HL-60/S4 treated with phorbol 12-myristate 13-acetate at 8.2 ng/mL for 4 days and 3 days (cell line): Measurements from ENCODE around the gene PGGHG.
"Not testable (repeated sequence)": the region's sequence is repeated elsewhere in the genome, so short reads cannot be mapped to it uniquely, and the experiment has no call there.

ENCODE experiments used
- in situ Hi-C: fragments of 300-500 bp; cut with MboI; formaldehyde crosslinking; loops from 2 replicates; pipeline ENCODE4 v1.15.0; 2022; ENCODE audit warnings: low sequenced_read_pairs

The PGGHG gene

GRCh38 chr11:284105-285020 lies 4.6 kb upstream of the PGGHG start:
- in situ Hi-C loops: no loop called here

- in situ Hi-C loops: no loop called here
Measured at GRCh38 chr11:285021-285893, 3.7 kb upstream of the PGGHG start.

GRCh38 chr11:285894-286220 lies 3.1 kb upstream of the PGGHG start:
- in situ Hi-C loops: no loop called here

GRCh38 chr11:286977-287820 lies 1.7 kb upstream of the PGGHG start:
- in situ Hi-C loops: not testable (repeated sequence)

GRCh38 chr11:287821-288477 lies 977 bp upstream of the PGGHG start:
- in situ Hi-C loops: no loop called here

GRCh38 chr11:289398-289711 lies 429 bp downstream of the PGGHG start:
- in situ Hi-C loops: no loop called here

- in situ Hi-C loops: no loop called here
Measured at GRCh38 chr11:289712-290620, 1.0 kb downstream of the PGGHG start.

DNA sequence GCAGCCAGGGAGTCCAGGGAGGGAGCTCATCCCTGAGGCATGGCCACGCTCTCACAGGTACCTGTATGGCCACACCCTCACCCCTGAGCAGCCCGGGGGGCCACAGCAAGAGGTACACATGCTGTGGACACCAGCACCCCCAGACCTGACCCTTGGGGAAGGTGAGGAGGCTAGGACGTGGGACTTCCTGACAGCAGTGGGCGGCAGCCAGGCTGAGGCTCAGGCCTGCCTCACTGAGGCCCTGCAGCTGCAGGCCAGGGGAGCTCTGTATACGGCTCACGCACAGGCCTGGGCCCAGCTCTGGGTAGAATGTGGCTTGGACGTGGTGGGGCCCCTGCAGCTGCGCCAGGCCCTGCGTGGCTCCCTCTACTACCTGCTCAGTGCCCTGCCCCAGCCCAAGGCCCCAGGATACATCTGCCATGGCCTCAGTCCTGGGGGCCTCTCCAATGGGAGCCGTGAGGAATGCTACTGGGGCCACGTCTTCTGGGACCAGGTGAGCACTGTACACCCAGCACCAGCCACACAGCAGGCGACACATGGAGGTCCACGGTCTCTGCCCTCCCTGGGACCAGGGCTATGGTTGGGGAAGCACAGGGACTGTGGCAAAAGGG lies 1.8 kb downstream of the PGGHG start:
- in situ Hi-C loops: no loop called here

DNA sequence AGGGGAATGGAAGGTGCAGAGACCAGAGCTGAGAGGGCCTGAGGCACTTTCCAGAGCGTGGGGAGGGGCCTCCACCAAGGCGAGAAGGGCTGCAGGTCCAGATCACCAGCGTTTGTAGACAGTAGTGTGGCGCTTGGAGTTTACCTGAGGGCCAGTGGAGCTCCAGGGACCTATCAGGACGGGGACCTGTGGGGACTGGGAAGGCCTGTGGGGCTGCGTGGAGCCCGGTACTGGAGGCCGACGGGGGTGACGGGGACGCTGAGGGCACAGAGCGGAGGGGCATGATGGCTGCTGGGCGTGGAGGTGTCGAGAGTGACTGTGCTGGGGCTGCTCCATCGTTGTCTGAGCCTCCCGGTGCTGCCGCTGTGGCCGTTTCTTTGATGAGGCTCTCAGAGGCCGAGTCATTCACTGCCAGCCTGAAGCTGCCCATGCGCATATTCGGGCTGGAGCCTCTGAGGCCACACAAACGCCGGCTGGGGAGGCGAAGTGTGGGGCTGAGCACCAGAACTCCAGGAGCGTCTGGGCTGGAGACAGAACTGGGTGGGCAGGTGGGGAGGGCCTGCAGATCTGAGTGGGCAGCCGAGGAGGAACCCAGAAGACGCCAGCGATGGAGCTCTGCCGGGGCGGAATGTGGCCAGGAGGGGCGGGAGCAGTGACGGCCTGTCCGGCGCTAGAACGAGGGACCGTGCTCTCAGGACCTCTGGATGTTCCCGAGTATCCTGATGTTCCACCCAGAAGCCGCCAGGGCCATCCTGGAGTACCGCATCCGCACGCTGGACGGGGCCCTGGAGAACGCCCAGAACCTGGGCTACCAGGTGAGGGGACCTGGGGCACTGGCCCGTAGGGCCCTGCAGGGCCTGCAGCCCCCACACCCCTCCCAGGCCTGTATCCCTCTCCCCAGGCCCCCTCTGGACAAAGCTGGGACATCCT lies 2.6 kb downstream of the PGGHG start:
- in situ Hi-C loops: no loop called here

DNA sequence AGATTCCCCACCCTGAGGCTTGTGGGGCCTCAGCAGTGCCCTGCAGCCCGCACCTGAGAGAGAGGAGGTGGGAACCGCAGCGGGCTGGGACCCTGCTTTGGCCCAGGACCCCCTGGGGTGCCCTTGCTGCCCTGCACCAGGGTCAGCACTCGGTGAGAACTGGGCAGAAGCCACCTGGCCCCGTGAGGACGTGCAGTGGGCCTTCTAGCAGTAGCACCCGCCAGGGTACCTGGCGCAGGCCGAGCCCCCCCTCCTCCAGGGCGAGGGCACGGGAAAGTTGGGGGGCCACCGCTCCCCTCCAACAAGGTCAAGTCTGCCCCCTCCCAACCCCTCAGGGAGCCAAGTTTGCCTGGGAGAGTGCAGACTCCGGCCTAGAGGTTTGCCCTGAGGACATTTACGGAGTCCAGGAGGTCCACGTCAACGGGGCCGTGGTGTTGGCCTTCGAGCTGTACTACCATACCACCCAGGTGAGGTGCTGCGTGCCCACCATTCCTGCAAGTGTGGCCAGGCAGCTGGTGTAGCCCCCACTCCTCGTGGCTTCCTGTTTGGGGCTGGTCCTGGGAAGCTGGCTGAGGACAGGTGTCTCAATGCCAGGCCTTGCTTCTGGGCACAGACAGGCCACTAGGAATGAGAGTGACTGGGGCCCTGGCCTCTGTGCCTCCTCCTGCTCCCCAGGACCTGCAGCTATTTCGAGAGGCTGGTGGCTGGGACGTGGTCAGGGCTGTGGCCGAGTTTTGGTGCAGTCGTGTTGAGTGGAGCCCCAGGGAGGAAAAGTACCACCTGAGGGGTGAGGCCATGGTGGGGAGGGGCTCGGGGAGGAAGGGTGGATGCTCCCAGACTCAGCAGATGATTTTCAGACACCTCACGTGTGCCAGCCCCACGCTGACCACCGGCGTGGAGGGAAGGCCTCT lies 3.5 kb downstream of the PGGHG start:
- in situ Hi-C loops: no loop called here

DNA sequence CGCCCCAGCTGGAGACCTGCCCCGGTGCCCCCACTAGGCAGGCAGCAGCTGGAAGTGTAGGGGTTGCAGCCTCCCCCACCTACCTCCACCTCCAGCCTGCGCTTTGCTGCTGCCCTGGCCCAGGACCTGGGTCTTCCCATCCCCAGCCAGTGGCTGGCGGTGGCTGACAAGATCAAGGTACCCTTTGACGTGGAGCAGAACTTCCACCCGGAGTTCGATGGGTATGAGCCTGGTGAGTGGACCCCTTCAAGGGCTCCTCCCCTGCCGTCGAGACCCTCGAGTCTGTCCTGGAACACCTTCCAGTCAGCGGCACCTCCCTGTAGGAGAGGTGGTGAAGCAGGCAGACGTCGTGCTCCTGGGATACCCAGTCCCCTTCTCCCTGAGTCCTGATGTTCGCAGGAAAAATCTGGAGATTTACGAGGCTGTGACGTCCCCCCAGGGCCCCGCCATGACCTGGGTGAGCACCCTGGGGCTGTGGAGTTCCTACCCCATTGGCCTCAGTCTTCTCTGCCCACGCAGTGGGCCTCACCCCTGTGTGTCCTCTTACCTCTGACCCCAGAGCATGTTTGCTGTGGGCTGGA lies 4.4 kb downstream of the PGGHG start:
- in situ Hi-C loops: no loop called here

- in situ Hi-C loops: no loop called here
Measured at GRCh38 chr11:293852-294661, 5.1 kb downstream of the PGGHG start.

- in situ Hi-C loops: no loop called here
Measured at GRCh38 chr11:294780-295179, 5.9 kb downstream of the PGGHG start.

DNA sequence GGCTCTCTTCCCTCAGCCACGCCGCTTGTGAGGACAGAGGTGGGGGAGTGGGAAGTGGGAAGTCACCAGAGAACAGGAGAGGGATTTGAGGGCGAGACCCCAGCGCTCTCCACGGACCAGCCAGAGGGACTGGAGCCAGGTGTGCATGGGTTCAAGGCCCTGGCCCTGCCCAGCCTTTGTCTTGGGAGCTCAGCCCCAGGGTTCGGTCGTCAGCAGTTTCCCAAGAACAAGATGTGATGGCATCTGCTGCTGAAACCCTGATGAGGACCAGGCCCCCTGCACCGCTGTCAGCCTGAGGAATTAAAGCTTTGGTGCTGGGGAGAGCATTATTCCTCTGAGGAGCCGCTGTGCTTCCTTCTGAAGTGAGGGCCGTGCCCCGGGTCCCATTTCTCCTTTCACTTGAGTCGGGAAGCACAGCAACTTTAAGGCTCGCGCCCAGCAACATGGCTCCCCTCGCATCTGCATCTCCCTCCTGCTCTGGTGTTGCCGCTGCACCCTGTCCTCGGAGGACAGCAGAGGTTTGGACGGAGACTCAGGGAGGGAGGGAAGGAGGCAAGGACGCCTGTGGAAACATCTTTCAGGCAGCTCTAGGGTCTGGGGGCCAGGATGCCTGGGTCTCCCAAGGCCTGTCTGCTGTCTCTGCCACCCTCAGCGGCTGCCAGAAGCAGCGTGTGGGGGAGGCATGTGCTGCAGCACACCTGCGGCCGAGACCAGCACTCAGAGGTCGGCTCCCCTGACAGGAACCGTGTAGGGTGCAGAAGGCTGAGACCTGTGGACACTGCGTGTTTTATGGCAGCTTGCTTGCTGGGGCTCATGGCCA lies 6.6 kb downstream of the PGGHG start:
- in situ Hi-C loops: no loop called here
